H1 (cell line): ENCODE data around the gene IL17RA. TPM values are rescaled to one million over a fixed set of nuclear protein-coding genes. Genes with fewer than 3 reads are reported as not detected.

Experiments used
- CTCF ChIA-PET: fragments of 300-600 bp; sonication (Branson Sonifier 250); formaldehyde crosslinking; loops from one replicate; lab custom pipeline; 2021; ENCODE audit not compliant: partially characterized antibody; lab: Charles Lee
- POLR2A ChIA-PET: fragments of 300-600 bp; sonication (Branson Sonifier 250); formaldehyde crosslinking; loops from one replicate; lab custom pipeline; 2021; ENCODE audit warnings: inconsistent platforms; ENCODE audit not compliant: partially characterized antibody; lab: Charles Lee
- DNase-seq, 2 experiments: peaks; one replicate each; pipeline versions ENCODE4 v3.0.0 to v3.0.0-alpha.2; 2010 to 2022; ENCODE audit warnings: low spot score in 2 of 2, low read depth in 1 of 2, mixed read lengths in 1 of 2
- FAIRE-seq: peaks from 2 replicates; lab custom pipeline; 2011; peaks lifted over from hg19 to GRCh38; lab: Jason Lieb, UNC
- H2AFZ ChIP-seq: 2 replicates; pipeline ENCODE4 v1.8.1; 2012; ENCODE audit warnings: low read length, inconsistent platforms
- H2AK5ac ChIP-seq: 2 replicates; pipeline ENCODE4 v1.6.1; 2013; ENCODE audit warnings: low read depth, low read length
- H2BK120ac ChIP-seq: replicated peaks from 2 replicates; pipeline ENCODE3; 2013; ENCODE audit warnings: low read depth, low read length, inconsistent platforms
- H2BK12ac ChIP-seq: 2 replicates; pipeline ENCODE4 v1.6.1; 2013; ENCODE audit warnings: low read depth, low read length
- H2BK15ac ChIP-seq: 2 replicates; pipeline ENCODE4 v1.6.1; 2013; ENCODE audit warnings: low read length
- H2BK20ac ChIP-seq: 2 replicates; pipeline ENCODE4 v1.6.1; 2013; ENCODE audit warnings: low read length
- H2BK5ac ChIP-seq: 2 replicates; pipeline ENCODE4 v1.6.1; 2013; ENCODE audit warnings: low read depth, low read length
- H3K14ac ChIP-seq: 2 replicates; pipeline ENCODE4 v1.6.1; 2013; ENCODE audit warnings: inconsistent platforms; ENCODE audit not compliant: insufficient read length
- H3K18ac ChIP-seq: 2 replicates; pipeline ENCODE4 v1.6.1; 2013; ENCODE audit warnings: low read length; ENCODE audit errors: extremely low read depth
- H3K23ac ChIP-seq: 2 replicates; pipeline ENCODE4 v1.6.1; 2013; ENCODE audit warnings: inconsistent platforms; ENCODE audit not compliant: insufficient read length
- H3K23me2 ChIP-seq: 2 replicates; pipeline ENCODE4 v1.6.1; 2013; ENCODE audit warnings: low read depth, low read length
- H3K27ac ChIP-seq: 2 replicates; pipeline ENCODE4 v1.6.1; 2011; ENCODE audit warnings: low read depth, low read length, inconsistent platforms
- H3K27me3 ChIP-seq, 4 experiments: replicated peaks in 1 of 4; 1 replicate in 1 of 4; 2 replicates in 3 of 4; pipeline versions ENCODE4 v1.6.1 to v1.8.1; 2011 to 2013; ENCODE audit warnings: low read length in 3 of 4, mild to moderate bottlenecking in 3 of 4, inconsistent platforms in 2 of 4, mixed read lengths in 2 of 4, moderate library complexity in 1 of 4; ENCODE audit not compliant: control insufficient read depth in 3 of 4, insufficient read depth in 3 of 4; ENCODE audit errors: extremely low read depth in 1 of 4
- H3K36me3 ChIP-seq, 4 experiments: 2 replicates each; pipeline versions ENCODE4 v1.6.1 to v1.8.1; 2011 to 2013; ENCODE audit warnings: mild to moderate bottlenecking in 4 of 4, low read length in 3 of 4, moderate library complexity in 2 of 4, control low read depth in 1 of 4, inconsistent platforms in 1 of 4; ENCODE audit not compliant: insufficient read depth in 4 of 4, control insufficient read depth in 2 of 4
- H3K4ac ChIP-seq: replicated peaks from 2 replicates; pipeline ENCODE3; 2013; ENCODE audit warnings: low read length, low read depth, mixed read lengths, inconsistent platforms; ENCODE audit not compliant: insufficient read length
- H3K4me1 ChIP-seq, 4 experiments: replicated peaks in 1 of 4; 1 replicate in 1 of 4; 2 replicates in 3 of 4; pipeline versions ENCODE4 v1.6.1 to v1.8.1; 2011 to 2013; ENCODE audit warnings: low read length in 3 of 4, inconsistent platforms in 2 of 4, mixed read lengths in 1 of 4; ENCODE audit not compliant: insufficient read depth in 4 of 4, control insufficient read depth in 3 of 4
- H3K4me2 ChIP-seq, 2 experiments: 2 replicates each; pipeline versions ENCODE4 v1.6.1 to v1.8.1; 2011 to 2013; ENCODE audit warnings: low read depth in 2 of 2, low read length in 2 of 2, control low read depth in 1 of 2, inconsistent platforms in 1 of 2, mild to moderate bottlenecking in 1 of 2; ENCODE audit not compliant: insufficient read depth in 1 of 2
- H3K4me3 ChIP-seq, 4 experiments: fragments of 200-600, 300-600 bp in 1 of 4; sonication (generic), shearing (Covaris generic), sonication (Bioruptor Twin) in 1 of 4; 2 replicates each; pipeline versions ENCODE4 v1.5.1 to v1.8.1; 2011 to 2016; ENCODE audit warnings: low read length in 4 of 4, low read depth in 3 of 4, control low read depth in 2 of 4, inconsistent platforms in 2 of 4, mild to moderate bottlenecking in 2 of 4, mixed read lengths in 1 of 4, moderate library complexity in 1 of 4; ENCODE audit not compliant: insufficient read depth in 2 of 4; ENCODE audit errors: extremely low read depth in 1 of 4
- H3K56ac ChIP-seq: replicated peaks from 2 replicates; pipeline ENCODE3; 2013; ENCODE audit warnings: low read depth, mild to moderate bottlenecking, mixed read lengths, low read length, inconsistent platforms; ENCODE audit not compliant: insufficient read length
- H3K79me1 ChIP-seq: 2 replicates; pipeline ENCODE4 v1.6.1; 2013; ENCODE audit warnings: low read depth, low read length, control low read depth
- H3K79me2 ChIP-seq, 2 experiments: 2 replicates each; pipeline versions ENCODE4 v1.6.1 to v1.8.1; 2012 to 2013; ENCODE audit warnings: low read length in 2 of 2, mild to moderate bottlenecking in 2 of 2, inconsistent platforms in 1 of 2; ENCODE audit not compliant: insufficient read depth in 2 of 2, control insufficient read depth in 1 of 2
- H3K9ac ChIP-seq, 4 experiments: replicated peaks in 1 of 4; 1 replicate in 1 of 4; 2 replicates in 3 of 4; pipeline versions ENCODE4 v1.6.1 to v1.8.1; 2011 to 2013; ENCODE audit warnings: low read depth in 3 of 4, low read length in 3 of 4, control low read depth in 2 of 4, mild to moderate bottlenecking in 2 of 4, moderate library complexity in 2 of 4, inconsistent platforms in 1 of 4; ENCODE audit errors: extremely low read depth in 1 of 4
- H3K9me3 ChIP-seq, 2 experiments: 2 replicates each; pipeline versions ENCODE4 v1.6.1 to v1.8.1; 2012 to 2013; ENCODE audit warnings: mild to moderate bottlenecking in 2 of 2, moderate library complexity in 2 of 2, control low read depth in 1 of 2, inconsistent platforms in 1 of 2, low read depth in 1 of 2, low read length in 1 of 2, mixed read lengths in 1 of 2; ENCODE audit not compliant: insufficient read depth in 2 of 2
- H4K20me1 ChIP-seq, 2 experiments: replicated peaks in 1 of 2; 2 replicates each; pipeline versions ENCODE3 to v1.8.1; 2011 to 2013; ENCODE audit warnings: inconsistent platforms in 2 of 2, low read length in 2 of 2, mild to moderate bottlenecking in 1 of 2; ENCODE audit not compliant: insufficient read depth in 2 of 2, control insufficient read depth in 1 of 2
- H4K5ac ChIP-seq: 2 replicates; pipeline ENCODE4 v1.6.1; 2013; ENCODE audit warnings: low read length, low read depth, mixed read lengths, inconsistent platforms; ENCODE audit not compliant: insufficient read length
- H4K8ac ChIP-seq: 2 replicates; pipeline ENCODE4 v1.8.0; 2013; ENCODE audit warnings: mild to moderate bottlenecking, moderate library complexity, low read length, inconsistent platforms; ENCODE audit not compliant: insufficient read depth; ENCODE audit errors: extremely low read depth
- H4K91ac ChIP-seq: replicated peaks from 2 replicates; pipeline ENCODE3; 2013; ENCODE audit warnings: low read length, mixed read lengths, inconsistent platforms; ENCODE audit not compliant: insufficient read length
- BRCA1 ChIP-seq: IDR thresholded peaks from 2 replicates; pipeline ENCODE4 v1.6.1; 2012; ENCODE audit warnings: low read depth, low read length, improper control_type of control experiment
- JUN ChIP-seq: IDR thresholded peaks from 2 replicates; pipeline ENCODE4 v1.6.1; 2011; ENCODE audit warnings: low read depth, mild to moderate bottlenecking, improper control_type of control experiment, low read length
- RFX5 ChIP-seq: IDR thresholded peaks from 2 replicates; pipeline ENCODE4 v1.6.1; 2011; ENCODE audit warnings: low read depth, low read length, improper control_type of control experiment, borderline replicate concordance
- SIX5 ChIP-seq: IDR thresholded peaks from 2 replicates; pipeline ENCODE4 v1.6.1; 2011; ENCODE audit warnings: mild to moderate bottlenecking, low read depth, low read length
- SP2 ChIP-seq: IDR thresholded peaks from 2 replicates; pipeline ENCODE4 v1.6.1; 2012; ENCODE audit warnings: mild to moderate bottlenecking, low read length, inconsistent platforms
- SRF ChIP-seq: IDR thresholded peaks from 2 replicates; pipeline ENCODE4 v1.6.1; 2011; ENCODE audit warnings: mild to moderate bottlenecking, low read depth, low read length, moderate library complexity
- SUZ12 ChIP-seq: fragments of 200-600 bp; sonication (generic); IDR thresholded peaks from 2 replicates; pipeline ENCODE4 v1.6.1; 2012; ENCODE audit warnings: mild to moderate bottlenecking, inconsistent platforms, low read length, moderate library complexity, mixed read lengths
- WGBS, 2 experiments: shearing (Covaris generic) in 1 of 2; methylation state at CpG; one replicate each; pipeline versions ENCODE4 v1.1.6 to v1.1.7; 2013 to 2015; ENCODE audit warnings: low lambda C conversion rate in 2 of 2, mixed read lengths in 2 of 2, inconsistent platforms in 1 of 2, low coverage in 1 of 2, missing lambda C conversion rate in 1 of 2; ENCODE audit not compliant: insufficient replicate concordance in 2 of 2, insufficient coverage in 1 of 2, insufficient read length in 1 of 2; ENCODE audit errors: extremely low coverage in 1 of 2, missing lambda C conversion rate in 1 of 2; 5-methylcytosine and 5-hydroxymethylcytosine counted together
- polyA plus RNA-seq, 7 experiments: library from polyadenylated mRNA; depleted of rRNA in 3 of 7; stranded (reverse) in 5 of 7; unstranded in 2 of 7; fragments of >200 nt in 5 of 7; fragments of 200-250 nt in 2 of 7; gene quantifications; 1 replicate in 5 of 7; 2 replicates in 1 of 7; 4 replicates in 1 of 7; pipeline versions ENCODE4 v1.2.1 to v1.2.3, GENCODE V29; 2011 to 2013; ENCODE audit warnings: missing spikeins in 2 of 7, mixed read lengths in 2 of 7
- total RNA-seq: library from RNA; stranded (reverse); fragmentation: NEBNext Ultra II Directional; extraction: Animal tissue kit (Norgen Biotek cat#: 25700); gene quantifications from 2 replicates; pipeline ENCODE4 v1.2.1, GENCODE V29; 2021

The IL17RA gene
- total and polyA plus RNA-seq, 2 of the 8 experiments (the other 6 are each of a cell fraction or from before 2014, with no cell fraction given), result 5.6 to 9.9 TPM

DNA sequence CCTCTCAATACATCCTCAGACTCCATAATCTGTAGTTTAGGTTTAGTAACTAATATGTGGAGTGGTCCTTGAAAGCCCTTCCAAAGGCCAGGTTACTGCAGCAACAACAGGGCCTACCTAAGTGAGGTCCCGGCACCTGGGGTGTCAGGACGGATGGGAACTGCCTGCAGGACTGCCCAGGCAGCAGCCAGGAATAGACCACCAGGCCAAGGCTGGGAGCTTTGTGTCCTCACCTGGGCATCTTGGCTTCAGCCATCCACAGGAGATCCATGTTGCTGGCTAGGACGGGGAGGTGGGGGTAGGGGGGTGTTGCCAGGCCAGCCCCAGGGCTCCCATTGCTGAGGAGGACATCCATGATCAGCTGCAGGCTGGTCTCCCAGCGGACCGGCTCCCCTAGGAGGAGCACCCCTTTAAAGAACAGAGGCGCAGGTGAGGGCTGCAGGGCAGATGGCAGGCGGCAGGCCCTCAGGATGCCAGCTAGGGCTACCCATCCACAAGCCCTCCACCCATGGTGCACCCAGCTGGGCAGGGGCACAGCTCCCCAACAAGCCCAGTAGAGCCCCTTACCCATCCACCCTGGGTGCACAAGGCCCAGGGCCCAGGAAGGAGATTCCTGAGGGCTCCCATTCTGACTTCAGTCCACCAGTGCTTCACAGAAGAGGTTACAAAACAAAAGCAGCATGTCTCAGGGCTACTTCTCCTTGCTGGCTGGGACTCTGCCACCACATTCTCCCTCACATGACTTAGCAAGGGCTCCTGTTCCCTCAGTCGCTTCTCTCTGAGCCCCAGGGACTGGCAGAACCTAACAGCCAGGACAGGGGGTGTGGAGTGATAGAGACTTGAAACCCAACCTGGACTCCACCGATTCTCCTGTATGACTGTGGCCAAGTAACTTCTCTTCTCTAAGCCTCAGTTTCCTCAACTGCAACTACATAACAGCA is 56.3 kb downstream of the IL17RA start:
- H3K14ac ChIP-seq, result no peak overlapping the region
- no peak overlapping the region for H2AFZ ChIP-seq
- peaks cover 2 to 17% of the 10 kb centered on the region in 2 experiments for H4K20me1 ChIP-seq
- H2BK12ac ChIP-seq, result no peak overlapping the region
- no peak overlapping the region for H4K91ac ChIP-seq
- no peak overlapping the region for H2BK15ac ChIP-seq
- no peak overlapping the region for H4K5ac ChIP-seq
- no peak overlapping the region for H2AK5ac ChIP-seq
- H3K4me3 ChIP-seq, result no peak overlapping the region
- H3K18ac ChIP-seq, result no peak overlapping the region
- no peaks in the 10 kb centered on the region for H3K4me1 ChIP-seq
- no peak overlapping the region for H2BK20ac ChIP-seq
- H3K27ac ChIP-seq, result no peak overlapping the region
- CTCF ChIA-PET, result interaction anchor here (0.8 to 1.6 kb wide), 4 partner anchors 10 to 361 kb away, joined by 3 to 5 read pairs (median 4); no protein-coding TSS in a partner anchor
- H3K4ac ChIP-seq, result no peak overlapping the region
- H3K23ac ChIP-seq, result no peak overlapping the region
- peaks cover 10 to 53% (median 28%) of the 10 kb centered on the region in 4 experiments; a peak in 6 of 8 replicates for H3K36me3 ChIP-seq
- H3K56ac ChIP-seq, result no peak overlapping the region
- WGBS, 2 experiments, result 93% methylated on average over 9 of the region's 9 CpGs; no CpG with 5 or more reads in 1 of the 2 experiments
- no peak overlapping the region for H3K9ac ChIP-seq
- no peaks in the 10 kb centered on the region for H3K9me3 ChIP-seq
- H2BK120ac ChIP-seq, result no peak overlapping the region
- H3K79me1 ChIP-seq, result peaks cover 12% of the 10 kb centered on the region
- no peak overlapping the region; the same call in 1 of the 2 replicates for H4K8ac ChIP-seq
- no peak overlapping the region for H2BK5ac ChIP-seq
- no peak for TF ChIP-seq SP2
- TF ChIP-seq SIX5, result no peak
- TF ChIP-seq JUN, result no peak
- TF ChIP-seq SUZ12, result no peak
- TF ChIP-seq SRF, result no peak
- TF ChIP-seq RFX5, result no peak
- no peak for TF ChIP-seq BRCA1
- no peaks in the 10 kb centered on the region for H3K23me2 ChIP-seq
- H3K27me3 ChIP-seq, result no peaks in the 10 kb centered on the region
- H3K79me2 ChIP-seq, result peaks cover 0 to 3% of the 10 kb centered on the region in 2 experiments; a peak in 1 of 4 replicates
- DNase-seq, result no peak
- no peak overlapping the region for H3K4me2 ChIP-seq
- no peak for FAIRE-seq
- POLR2A ChIA-PET, result interaction anchor here (0.6 kb wide), 1 partner anchor 36 kb away, joined by 4 read pairs; no protein-coding TSS in a partner anchor
